GOT3 (cell line): Measurements from ENCODE around the gene RNH1.

Experiments
- DNase-seq: peaks from one replicate; lab custom pipeline; 2025; ENCODE audit warnings: mixed read lengths; lab: John Stamatoyannopoulos, UW

RNH1 gene

GRCh38 chr11:457111-457760 is 49.8 kb downstream of the RNH1 start:
- no peak for DNase-seq

GRCh38 chr11:456533-456932 is 50.5 kb downstream of the RNH1 start:
- no peak for DNase-seq

- DNase-seq: no peak
Measured at GRCh38 chr11:455566-456147, 51.4 kb downstream of the RNH1 start.

- DNase-seq: no peak
Measured at GRCh38 chr11:454801-455565, 52.1 kb downstream of the RNH1 start.

GRCh38 chr11:454043-454442 is 53.0 kb downstream of the RNH1 start:
- no peak for DNase-seq

GRCh38 chr11:453564-453963 is 53.5 kb downstream of the RNH1 start:
- DNase-seq: no peak

GRCh38 chr11:452916-453527 is 54.0 kb downstream of the RNH1 start:
- no peak for DNase-seq

- no peak for DNase-seq
Measured at GRCh38 chr11:452203-452744, 54.8 kb downstream of the RNH1 start.

- no peak for DNase-seq
Measured at GRCh38 chr11:451738-452137, 55.3 kb downstream of the RNH1 start.

- no peak for DNase-seq
Measured at GRCh38 chr11:450809-451451, 56.1 kb downstream of the RNH1 start.

- DNase-seq: peak; percentile 38
Measured at GRCh38 chr11:449889-450808, 56.9 kb downstream of the RNH1 start, which contains the start of gene PTDSS2. Gene PTDSS2 (plus strand): TSS chr11:450279. CDS start chr11:450456, 177 bp downstream.

GRCh38 chr11:447923-448731 is 58.9 kb downstream of the RNH1 start:
- peak; percentile 26 for DNase-seq

GRCh38 chr11:446891-447290 is 60.2 kb downstream of the RNH1 start:
- no peak for DNase-seq

GRCh38 chr11:445765-446588 is 61.1 kb downstream of the RNH1 start:
- no peak for DNase-seq
